ENCODE data around the gene ZNF398. TPM values are rescaled to one million over a fixed set of nuclear protein-coding genes. Genes with fewer than 3 reads are reported as not detected.
A peak's percentile ranks its signal among the peaks of the same experiment; 100 is the strongest.

Gene ZNF398
- total and polyA plus RNA-seq, 2 of the 13 experiments (the other 11 are each of a cell fraction or from before 2014, with no cell fraction given) = 3.0 to 8.9 TPM

DNA sequence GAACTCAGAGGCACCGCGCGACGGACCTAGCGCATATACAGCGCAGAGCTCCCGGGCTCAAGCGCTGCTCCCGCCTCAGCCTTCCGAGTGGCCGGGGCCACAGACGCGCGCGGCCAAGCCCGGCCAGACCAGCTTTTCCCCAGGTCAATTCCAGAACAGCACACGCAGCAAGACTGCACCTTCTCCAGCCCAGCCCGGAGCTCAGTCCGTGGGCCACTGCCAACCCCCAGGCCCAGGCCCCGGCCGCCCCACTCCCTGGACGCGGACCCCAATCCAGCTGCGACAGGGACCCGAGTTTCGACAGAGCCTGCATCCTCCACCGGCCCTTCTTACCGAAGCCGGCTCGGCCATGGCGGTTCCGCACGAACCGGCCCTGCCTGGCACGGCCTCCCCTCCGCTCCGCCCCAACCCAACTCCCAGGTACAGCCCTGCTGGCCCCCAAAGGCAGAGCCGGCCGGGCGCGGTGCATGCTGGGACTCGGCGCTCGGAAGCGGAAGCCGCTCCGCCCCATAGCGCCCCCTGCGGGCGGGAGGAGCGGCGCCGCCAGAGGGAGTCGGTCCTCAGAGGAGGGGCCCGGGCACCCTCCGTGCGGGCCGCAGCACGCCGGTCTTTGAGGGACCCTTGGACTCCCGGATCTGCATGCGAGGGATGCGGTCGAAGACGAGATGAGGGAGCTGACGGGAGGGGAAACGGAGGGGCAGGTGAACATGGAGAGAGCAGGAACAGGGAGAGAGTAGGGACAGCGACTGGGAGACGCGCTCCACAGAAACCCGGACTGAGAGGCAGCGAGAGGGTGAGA lies 21.2 kb upstream of the ZNF398 start, which contains the start of gene ZNF425 (continued):
- TF ChIP-seq, protein P1, sequence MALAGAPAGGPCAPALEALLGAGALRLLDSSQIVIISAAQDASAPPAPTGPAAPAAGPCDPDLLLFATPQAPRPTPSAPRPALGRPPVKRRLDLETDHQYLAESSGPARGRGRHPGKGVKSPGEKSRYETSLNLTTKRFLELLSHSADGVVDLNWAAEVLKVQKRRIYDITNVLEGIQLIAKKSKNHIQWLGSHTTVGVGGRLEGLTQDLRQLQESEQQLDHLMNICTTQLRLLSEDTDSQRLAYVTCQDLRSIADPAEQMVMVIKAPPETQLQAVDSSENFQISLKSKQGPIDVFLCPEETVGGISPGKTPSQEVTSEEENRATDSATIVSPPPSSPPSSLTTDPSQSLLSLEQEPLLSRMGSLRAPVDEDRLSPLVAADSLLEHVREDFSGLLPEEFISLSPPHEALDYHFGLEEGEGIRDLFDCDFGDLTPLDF (CRISPR knock-in tag; IDR thresholded peaks at IDR 0.05) = no peak; the same call in 1 of the 2 replicates
- TF ChIP-seq EHMT2 (IDR thresholded peaks at IDR 0.05; ENCODE audit: borderline replicate concordance, low read depth, low read length) (no peak), ZNF749 (CRISPR knock-in tag; IDR thresholded peaks at IDR 0.05; ENCODE audit: borderline replicate concordance) (peak; percentile 87), ZFP41 (CRISPR knock-in tag; IDR thresholded peaks at IDR 0.05; ENCODE audit: borderline replicate concordance) (no peak), ZNF367 (CRISPR knock-in tag; IDR thresholded peaks at IDR 0.05; ENCODE audit: borderline replicate concordance) (0 out of 2 replicates have a peak, but pooled peaks have one; percentile 57), SKI (IDR thresholded peaks at IDR 0.05; ENCODE audit: partially characterized antibody) (peak; percentile 72), RFXANK (CRISPR knock-in tag; IDR thresholded peaks at IDR 0.05) (no peak; the same call in 1 of the 2 replicates), ARHGAP35 (CRISPR knock-in tag; IDR thresholded peaks at IDR 0.05; ENCODE audit: borderline replicate concordance) (peak; percentile 87), ZNF33A (CRISPR knock-in tag; IDR thresholded peaks at IDR 0.05; ENCODE audit: borderline replicate concordance) (peak; percentile 93; the same call in 1 of the 2 replicates), ZNF263 (CRISPR knock-in tag; IDR thresholded peaks at IDR 0.05) (peak; percentile 65), ZNF446 (CRISPR knock-in tag; IDR thresholded peaks at IDR 0.05) (no peak), BRD4 (CRISPR knock-in tag; IDR thresholded peaks at IDR 0.05) (peak; percentile 85; the same call in 1 of the 2 replicates), SOX5 (CRISPR knock-in tag; IDR thresholded peaks at IDR 0.05; ENCODE audit: borderline replicate concordance) (peak; percentile 32; the same call in 1 of the 2 replicates), YEATS2 (CRISPR knock-in tag; IDR thresholded peaks at IDR 0.05; ENCODE audit: borderline replicate concordance) (peak; percentile 94), TFAP4 (IDR thresholded peaks at IDR 0.05; ENCODE audit: borderline replicate concordance, low read depth) (peak; percentile 27; the same call in 1 of the 2 replicates), ZNF597 (CRISPR knock-in tag; IDR thresholded peaks at IDR 0.05) (0 out of 2 replicates have a peak, but pooled peaks have one; percentile 74), STAT6 (CRISPR knock-in tag; IDR thresholded peaks at IDR 0.05; ENCODE audit: borderline replicate concordance) (no peak; the same call in 1 of the 2 replicates), MBD4 (IDR thresholded peaks at IDR 0.05; ENCODE audit: borderline replicate concordance, low read length) (no peak), ZSCAN9 (CRISPR knock-in tag; IDR thresholded peaks at IDR 0.05; ENCODE audit: borderline replicate concordance) (no peak; the same call in none of the 2 replicates), ZNF75D (CRISPR knock-in tag; IDR thresholded peaks at IDR 0.05; ENCODE audit: borderline replicate concordance) (peak; percentile 91), ZBTB21 (CRISPR knock-in tag; IDR thresholded peaks at IDR 0.05) (no peak)
- TF ChIP-seq, protein P2, sequence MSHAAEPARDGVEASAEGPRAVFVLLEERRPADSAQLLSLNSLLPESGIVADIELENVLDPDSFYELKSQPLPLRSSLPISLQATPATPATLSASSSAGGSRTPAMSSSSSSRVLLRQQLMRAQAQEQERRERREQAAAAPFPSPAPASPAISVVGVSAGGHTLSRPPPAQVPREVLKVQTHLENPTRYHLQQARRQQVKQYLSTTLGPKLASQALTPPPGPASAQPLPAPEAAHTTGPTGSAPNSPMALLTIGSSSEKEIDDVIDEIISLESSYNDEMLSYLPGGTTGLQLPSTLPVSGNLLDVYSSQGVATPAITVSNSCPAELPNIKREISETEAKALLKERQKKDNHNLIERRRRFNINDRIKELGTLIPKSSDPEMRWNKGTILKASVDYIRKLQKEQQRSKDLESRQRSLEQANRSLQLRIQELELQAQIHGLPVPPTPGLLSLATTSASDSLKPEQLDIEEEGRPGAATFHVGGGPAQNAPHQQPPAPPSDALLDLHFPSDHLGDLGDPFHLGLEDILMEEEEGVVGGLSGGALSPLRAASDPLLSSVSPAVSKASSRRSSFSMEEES (CRISPR knock-in tag; IDR thresholded peaks at IDR 0.05) = peak; percentile 73; the same call in 1 of the 2 replicates
